C4-2B (cell line): ENCODE results near the gene CORO2B.

Source experiments
- ZFX ChIP-seq: fragments of 450-650 bp; IDR thresholded peaks from 2 replicates; pipeline ENCODE4 v1.6.1; 2017
- TF ChIP-seq, protein P1 (sequence below): fragments of 450-650 bp; conservative IDR thresholded peaks from 2 replicates; pipeline ENCODE4 v1.5.1; 2017; ENCODE audit warnings: mild to moderate bottlenecking

DNA sequence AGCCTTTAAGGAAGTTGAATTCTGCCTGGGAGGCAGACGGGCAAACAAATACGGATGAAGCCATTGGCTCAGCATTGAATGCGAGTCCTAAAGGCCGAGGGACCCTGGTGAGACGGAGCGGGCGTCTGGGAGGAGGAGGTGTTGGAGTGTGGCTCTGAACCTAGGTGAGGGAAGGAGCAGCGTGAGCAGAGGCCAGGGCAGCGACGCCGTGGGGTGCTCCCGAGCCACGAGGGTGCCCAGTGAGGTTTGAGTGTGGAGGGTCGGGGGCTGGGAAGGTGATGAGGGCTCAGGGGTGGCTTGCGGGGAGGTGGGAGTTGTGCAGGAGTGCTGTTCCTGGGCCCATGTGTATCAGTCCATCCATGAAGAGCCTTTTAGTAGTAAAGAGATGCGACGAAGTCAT is 17.0 kb downstream of the CORO2B start:
- TF ChIP-seq, protein P1, sequence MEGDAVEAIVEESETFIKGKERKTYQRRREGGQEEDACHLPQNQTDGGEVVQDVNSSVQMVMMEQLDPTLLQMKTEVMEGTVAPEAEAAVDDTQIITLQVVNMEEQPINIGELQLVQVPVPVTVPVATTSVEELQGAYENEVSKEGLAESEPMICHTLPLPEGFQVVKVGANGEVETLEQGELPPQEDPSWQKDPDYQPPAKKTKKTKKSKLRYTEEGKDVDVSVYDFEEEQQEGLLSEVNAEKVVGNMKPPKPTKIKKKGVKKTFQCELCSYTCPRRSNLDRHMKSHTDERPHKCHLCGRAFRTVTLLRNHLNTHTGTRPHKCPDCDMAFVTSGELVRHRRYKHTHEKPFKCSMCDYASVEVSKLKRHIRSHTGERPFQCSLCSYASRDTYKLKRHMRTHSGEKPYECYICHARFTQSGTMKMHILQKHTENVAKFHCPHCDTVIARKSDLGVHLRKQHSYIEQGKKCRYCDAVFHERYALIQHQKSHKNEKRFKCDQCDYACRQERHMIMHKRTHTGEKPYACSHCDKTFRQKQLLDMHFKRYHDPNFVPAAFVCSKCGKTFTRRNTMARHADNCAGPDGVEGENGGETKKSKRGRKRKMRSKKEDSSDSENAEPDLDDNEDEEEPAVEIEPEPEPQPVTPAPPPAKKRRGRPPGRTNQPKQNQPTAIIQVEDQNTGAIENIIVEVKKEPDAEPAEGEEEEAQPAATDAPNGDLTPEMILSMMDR = no peak
- TF ChIP-seq ZFX = no peak
